SJSA1 (cell line): ENCODE results near the gene RASSF7. TPM values are rescaled to one million over a fixed set of nuclear protein-coding genes. Genes with fewer than 3 reads are reported as not detected.

Experiments used
- DNase-seq, 2 experiments: peaks; one replicate each; pipeline ENCODE4 v3.0.0-alpha.2; 2015 to 2020; ENCODE audit warnings: low spot score in 2 of 2, low read depth in 1 of 2
- H3K27ac ChIP-seq: fragments of 250-450 bp; sonication (Bioruptor Pico); 2 replicates; pipeline ENCODE4 v1.5.1; 2020; ENCODE audit warnings: mild to moderate bottlenecking, moderate library complexity
- H3K27me3 ChIP-seq: fragments of 250-450 bp; sonication (Bioruptor Pico); replicated peaks from 2 replicates; pipeline ENCODE4 v1.5.1; 2020; ENCODE audit warnings: mild to moderate bottlenecking, moderate library complexity
- H3K36me3 ChIP-seq: fragments of 250-450 bp; sonication (Bioruptor Pico); 2 replicates; pipeline ENCODE4 v1.5.1; 2020; ENCODE audit warnings: mild to moderate bottlenecking
- H3K4me1 ChIP-seq: fragments of 250-450 bp; sonication (Bioruptor Pico); replicated peaks from 2 replicates; pipeline ENCODE4 v1.6.1; 2021; ENCODE audit warnings: mild to moderate bottlenecking
- H3K4me3 ChIP-seq: fragments of 250-450 bp; sonication (Bioruptor Pico); 2 replicates; pipeline ENCODE4 v1.5.1; 2020; ENCODE audit warnings: mild to moderate bottlenecking
- H3K9me3 ChIP-seq: fragments of 250-450 bp; sonication (Bioruptor Pico); replicated peaks from 2 replicates; pipeline ENCODE4 v1.5.1; 2020; ENCODE audit warnings: mild to moderate bottlenecking
- total RNA-seq: library from RNA; depleted of rRNA; stranded (reverse); fragments of >200 nt; shearing (Covaris generic); gene quantifications from 2 replicates; pipeline ENCODE4 v1.2.3, GENCODE V29; 2014

RASSF7 gene
- total RNA-seq, 1 experiment from 2014 or later: 16.4 TPM

GRCh38 chr11:528815-529727 is 31.7 kb upstream of the RASSF7 start:
- no peaks in the 10 kb centered on the region; the same call in 1 of the 2 replicates for H3K4me1 ChIP-seq

GRCh38 chr11:529728-530411 is 30.9 kb upstream of the RASSF7 start:
- Histone ChIP-seq H3K27me3 (no peaks in the 10 kb centered on the region), H3K27ac (no peak overlapping the region), H3K9me3 (no peaks in the 10 kb centered on the region), H3K4me3 (no peak overlapping the region), H3K4me1 (peaks cover 5% of the 10 kb centered on the region), H3K36me3 (peaks cover 19% of the 10 kb centered on the region)
- DNase-seq: no peak

More at GRCh38 chr11:528815-529727, 31.7 kb upstream of the RASSF7 start:
- DNase-seq: no peak
- peaks cover 16% of the 10 kb centered on the region for H3K36me3 ChIP-seq
- no peaks in the 10 kb centered on the region for H3K9me3 ChIP-seq
- H3K27me3 ChIP-seq: no peaks in the 10 kb centered on the region
- H3K4me3 ChIP-seq: no peak overlapping the region
- H3K27ac ChIP-seq: no peak overlapping the region

GRCh38 chr11:530960-531831 is 29.6 kb upstream of the RASSF7 start:
- no peak overlapping the region for H3K27ac ChIP-seq
- H3K27me3 ChIP-seq: no peaks in the 10 kb centered on the region
- no peak overlapping the region for H3K4me3 ChIP-seq
- H3K36me3 ChIP-seq: peaks cover 19% of the 10 kb centered on the region
- peaks cover 9% of the 10 kb centered on the region for H3K4me1 ChIP-seq
- H3K9me3 ChIP-seq: no peaks in the 10 kb centered on the region
- DNase-seq: no peak

GRCh38 chr11:531919-532526 is 28.7 kb upstream of the RASSF7 start:
- Histone ChIP-seq H3K9me3 (no peaks in the 10 kb centered on the region; the same call in 1 of the 2 replicates), H3K4me1 (peaks cover 10% of the 10 kb centered on the region), H3K36me3 (peaks cover 19% of the 10 kb centered on the region), H3K4me3 (no peak overlapping the region), H3K27me3 (no peaks in the 10 kb centered on the region), H3K27ac (no peak overlapping the region)
- no peak for DNase-seq

- no peak for DNase-seq
- no peak overlapping the region for H3K4me3 ChIP-seq
Observed at GRCh38 chr11:532527-532985, 28.2 kb upstream of the RASSF7 start.

GRCh38 chr11:532986-533585 is 27.7 kb upstream of the RASSF7 start:
- Histone ChIP-seq H3K36me3 (peaks cover 19% of the 10 kb centered on the region), H3K4me1 (peaks cover 16% of the 10 kb centered on the region), H3K27ac (no peak overlapping the region), H3K9me3 (no peaks in the 10 kb centered on the region; the same call in 1 of the 2 replicates), H3K27me3 (no peaks in the 10 kb centered on the region), H3K4me3 (no peak overlapping the region)
- no peak for DNase-seq

More at GRCh38 chr11:532527-532985, 28.2 kb upstream of the RASSF7 start:
- H3K9me3 ChIP-seq: no peaks in the 10 kb centered on the region; the same call in 1 of the 2 replicates
- peaks cover 19% of the 10 kb centered on the region for H3K36me3 ChIP-seq
- peaks cover 15% of the 10 kb centered on the region for H3K4me1 ChIP-seq
- no peak overlapping the region for H3K27ac ChIP-seq
- H3K27me3 ChIP-seq: no peaks in the 10 kb centered on the region

- peaks cover 16% of the 10 kb centered on the region for H3K4me1 ChIP-seq
- no peaks in the 10 kb centered on the region for H3K27me3 ChIP-seq
- no peaks in the 10 kb centered on the region; the same call in 1 of the 2 replicates for H3K9me3 ChIP-seq
- no peak for DNase-seq
- H3K27ac ChIP-seq: no peak overlapping the region
- H3K4me3 ChIP-seq: peak overlapping the region; percentile 57
- peaks cover 19% of the 10 kb centered on the region for H3K36me3 ChIP-seq
Observed at GRCh38 chr11:533586-534395, 27.0 kb upstream of the RASSF7 start.

GRCh38 chr11:534396-535209 is 26.2 kb upstream of the RASSF7 start:
- peaks cover 16% of the 10 kb centered on the region for H3K4me1 ChIP-seq
- H3K27me3 ChIP-seq: no peaks in the 10 kb centered on the region
- H3K36me3 ChIP-seq: peaks cover 19% of the 10 kb centered on the region
- peak; percentile 17 to 26 for DNase-seq
- H3K4me3 ChIP-seq: peak overlapping the region; percentile 57
- H3K9me3 ChIP-seq: no peaks in the 10 kb centered on the region; the same call in 1 of the 2 replicates
- H3K27ac ChIP-seq: no peak overlapping the region

GRCh38 chr11:535210-535518 is 25.6 kb upstream of the RASSF7 start:
- DNase-seq: no peak
- no peaks in the 10 kb centered on the region for H3K27me3 ChIP-seq
- peak overlapping the region; percentile 57 for H3K4me3 ChIP-seq
- H3K4me1 ChIP-seq: peaks cover 16% of the 10 kb centered on the region
- peaks cover 19% of the 10 kb centered on the region for H3K36me3 ChIP-seq
- H3K27ac ChIP-seq: no peak overlapping the region
- no peaks in the 10 kb centered on the region; the same call in 1 of the 2 replicates for H3K9me3 ChIP-seq

- DNase-seq: peak; percentile 81 to 84
- Histone ChIP-seq H3K4me1 (peaks cover 16% of the 10 kb centered on the region), H3K4me3 (peak within 1 kb of the TSS; percentile 57), H3K36me3 (peaks cover 19% of the 10 kb centered on the region), H3K9me3 (no peaks in the 10 kb centered on the region; the same call in 1 of the 2 replicates), H3K27me3 (no peaks in the 10 kb centered on the region), H3K27ac (no peak within 1 kb of the TSS)
Observed at GRCh38 chr11:535519-536454, 25.0 kb upstream of the RASSF7 start, which contains the start of gene HRAS. Gene HRAS (minus strand): TSS chr11:535576.
